Lung (tissue), 12 donors: ENCODE measurements around the gene CCNL2. TPM values are rescaled to one million over a fixed set of nuclear protein-coding genes. Genes with fewer than 3 reads are reported as not detected.
A peak's percentile ranks its signal among the peaks of the same experiment; 100 is the strongest.

Source experiments
- ATAC-seq: fragments of 200-7000 bp; cut with Tn5 transposase; one replicate; pipeline ENCODE4 v1.9.1; 2020; ENCODE audit warnings: moderate number of reproducible peaks; ENCODE audit not compliant: insufficient read depth, low FRiP score
- DNase-seq, 3 donors: peaks; one replicate each; pipeline ENCODE4 v3.0.0-alpha.2; 2013 to 2017
- H3K27ac ChIP-seq, 2 donors: one replicate each; pipeline ENCODE4 v1.5.1; 2013; ENCODE audit warnings: mild to moderate bottlenecking in 2 of 2, moderate library complexity in 2 of 2, control low read depth in 1 of 2, inconsistent platforms in 1 of 2, low read depth in 1 of 2, low read length in 1 of 2
- H3K27me3 ChIP-seq, 3 donors: one replicate each; pipeline ENCODE4 v1.5.1; 2013; ENCODE audit warnings: low read length in 2 of 3; ENCODE audit not compliant: control insufficient read depth in 3 of 3, insufficient read depth in 3 of 3
- H3K36me3 ChIP-seq, 4 donors: one replicate each; pipeline ENCODE4 v1.5.1; 2013; ENCODE audit warnings: low read length in 4 of 4, mild to moderate bottlenecking in 1 of 4, moderate library complexity in 1 of 4; ENCODE audit not compliant: control insufficient read depth in 4 of 4, insufficient read depth in 4 of 4
- H3K4me1 ChIP-seq, 5 donors: one replicate each; pipeline ENCODE4 v1.5.1; 2013; ENCODE audit warnings: low read length in 5 of 5, mild to moderate bottlenecking in 2 of 5, moderate library complexity in 1 of 5; ENCODE audit not compliant: control insufficient read depth in 5 of 5, insufficient read depth in 5 of 5
- H3K4me3 ChIP-seq: one replicate; pipeline ENCODE4 v1.5.1; 2013; ENCODE audit warnings: mild to moderate bottlenecking, control low read depth, moderate library complexity
- H3K9ac ChIP-seq, 2 donors: one replicate each; pipeline ENCODE4 v1.5.1; 2013; ENCODE audit warnings: low read length in 2 of 2, control low read depth in 1 of 2; ENCODE audit not compliant: insufficient read depth in 1 of 2
- H3K9me3 ChIP-seq, 4 donors: one replicate each; pipeline ENCODE4 v1.5.1; 2013; ENCODE audit warnings: low read length in 3 of 4, mild to moderate bottlenecking in 1 of 4, moderate library complexity in 1 of 4; ENCODE audit not compliant: control insufficient read depth in 4 of 4, insufficient read depth in 3 of 4
- WGBS, 2 donors: extraction: QIAGEN DNeasy Blood & Tissue Kit; methylation state at CpG; one replicate each; pipeline ENCODE4 v1.1.7; 2013; 5-methylcytosine and 5-hydroxymethylcytosine counted together
- polyA plus RNA-seq, 2 donors: library from polyadenylated mRNA; stranded (reverse); fragments of 200-250 nt; gene quantifications; one replicate each; pipeline ENCODE4 v1.2.1, GENCODE V29; 2013
- total RNA-seq, 2 donors: library from RNA; depleted of rRNA in 1 of 2; stranded (reverse); fragments of >200 nt in 1 of 2; gene quantifications; one replicate each; pipeline ENCODE4 v1.2.1, GENCODE V29; 2014 to 2021
- TF ChIP-seq, protein P1 (sequence below): IDR thresholded peaks from 2 replicates; pipeline ENCODE4 v1.5.1; 2012; ENCODE audit warnings: mild to moderate bottlenecking; ENCODE audit errors: control extremely low read depth, extremely low read depth
- donor health status: control.
- donor health status: control.
- donor health status: Bipolar disorder and iron deficiency.
- donor health status: healthy.
- donor health status: DM: yes; HTN: yes; CAD: no.

The CCNL2 gene
- total and polyA plus RNA-seq, 4 donors: 97.9 to 385 (median 193) TPM

DNA sequence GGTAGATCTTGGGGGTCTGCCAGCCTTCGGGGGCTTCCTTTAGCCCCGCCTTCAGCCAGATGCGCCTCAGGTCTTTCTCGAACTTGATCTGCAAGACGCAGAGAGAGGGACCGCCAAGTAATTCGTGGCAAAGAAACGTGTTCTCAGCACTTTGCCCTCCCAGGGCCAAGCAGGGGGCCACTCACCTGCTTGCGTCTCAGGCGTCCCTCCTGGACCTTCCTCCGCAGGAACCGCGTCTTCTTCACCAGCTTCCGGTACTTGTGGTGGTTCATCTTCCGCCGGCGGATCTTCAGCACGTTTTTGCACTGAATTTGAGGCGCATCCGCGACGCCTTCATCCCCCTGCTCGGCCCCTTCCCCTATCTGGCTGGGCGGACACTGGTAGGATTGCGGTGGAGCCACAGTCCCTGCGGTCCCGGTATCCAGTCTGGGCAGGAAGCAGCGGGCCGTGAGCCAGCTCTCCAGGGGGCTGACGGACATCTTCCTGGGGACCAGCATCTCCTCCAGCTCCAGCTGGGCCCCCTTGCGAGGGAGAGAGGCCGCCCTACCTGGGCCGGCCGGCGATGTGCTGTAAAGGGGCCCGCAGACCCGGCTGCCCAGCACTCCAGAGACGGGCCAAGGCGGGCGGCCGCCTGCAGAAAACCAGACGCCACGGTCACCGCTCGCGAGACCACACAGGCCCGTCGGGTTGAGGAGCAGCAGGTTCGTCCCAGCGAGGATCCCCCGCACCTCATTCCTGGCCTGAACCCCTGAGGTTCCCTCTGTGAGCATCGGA, 25.1 kb downstream of the CCNL2 start:
- H3K9me3 ChIP-seq: no peaks in the 10 kb centered on the region
- TF ChIP-seq, protein P1, sequence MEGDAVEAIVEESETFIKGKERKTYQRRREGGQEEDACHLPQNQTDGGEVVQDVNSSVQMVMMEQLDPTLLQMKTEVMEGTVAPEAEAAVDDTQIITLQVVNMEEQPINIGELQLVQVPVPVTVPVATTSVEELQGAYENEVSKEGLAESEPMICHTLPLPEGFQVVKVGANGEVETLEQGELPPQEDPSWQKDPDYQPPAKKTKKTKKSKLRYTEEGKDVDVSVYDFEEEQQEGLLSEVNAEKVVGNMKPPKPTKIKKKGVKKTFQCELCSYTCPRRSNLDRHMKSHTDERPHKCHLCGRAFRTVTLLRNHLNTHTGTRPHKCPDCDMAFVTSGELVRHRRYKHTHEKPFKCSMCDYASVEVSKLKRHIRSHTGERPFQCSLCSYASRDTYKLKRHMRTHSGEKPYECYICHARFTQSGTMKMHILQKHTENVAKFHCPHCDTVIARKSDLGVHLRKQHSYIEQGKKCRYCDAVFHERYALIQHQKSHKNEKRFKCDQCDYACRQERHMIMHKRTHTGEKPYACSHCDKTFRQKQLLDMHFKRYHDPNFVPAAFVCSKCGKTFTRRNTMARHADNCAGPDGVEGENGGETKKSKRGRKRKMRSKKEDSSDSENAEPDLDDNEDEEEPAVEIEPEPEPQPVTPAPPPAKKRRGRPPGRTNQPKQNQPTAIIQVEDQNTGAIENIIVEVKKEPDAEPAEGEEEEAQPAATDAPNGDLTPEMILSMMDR: no peak
- H3K4me1 ChIP-seq: peaks cover 0 to 17% (median 7%) of the 10 kb centered on the region in 5 donors
- H3K27me3 ChIP-seq: no peaks in the 10 kb centered on the region
- H3K9ac ChIP-seq: peak overlapping the region in 1 of 2 donors; percentile 42
- DNase-seq (no peak), ATAC-seq (no peak)
- peaks cover 0 to 7% (median 0%) of the 10 kb centered on the region in 4 donors for H3K36me3 ChIP-seq
- WGBS, 2 donors: 53 to 57% methylated on average over 52 of the region's 52 CpGs
- peak overlapping the region; percentile 84 for H3K4me3 ChIP-seq
- H3K27ac ChIP-seq: peak overlapping the region in 1 of 2 donors; percentile 91

DNA sequence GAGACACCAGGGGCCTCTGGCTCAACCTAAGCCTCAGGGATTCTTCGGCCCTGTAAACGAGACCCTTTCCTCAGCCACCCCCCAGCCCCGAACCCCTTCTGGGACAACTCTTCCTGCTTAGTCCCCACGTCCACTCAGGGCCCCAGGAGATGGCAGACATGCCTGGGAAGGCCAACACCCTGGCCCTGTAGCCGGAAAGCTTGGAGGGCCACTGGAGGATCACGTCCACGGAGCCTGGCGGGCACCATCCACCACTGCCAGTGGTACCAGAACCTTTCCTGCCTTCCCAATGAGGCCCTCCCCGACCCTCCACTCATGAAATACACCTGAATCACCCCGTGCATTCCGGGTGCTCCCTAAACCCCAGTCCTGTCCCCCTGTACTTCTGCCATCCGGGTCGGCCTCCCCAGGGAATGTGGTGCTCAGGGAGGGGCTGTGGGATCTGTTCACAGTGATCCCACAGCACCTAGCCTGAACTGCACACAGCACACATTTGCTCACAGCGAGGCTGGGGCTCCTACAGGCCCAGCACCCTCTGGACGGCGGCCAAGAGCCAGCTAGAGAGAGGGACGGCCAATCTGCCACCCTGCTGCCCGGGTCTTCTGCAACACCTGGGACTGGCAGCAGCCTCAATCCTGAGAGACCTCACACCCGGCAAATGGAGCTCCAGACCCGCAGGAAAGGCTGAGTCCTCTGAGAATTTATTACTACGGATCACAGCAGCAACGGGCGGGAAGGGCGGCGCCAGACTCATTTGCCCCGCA, 25.9 kb downstream of the CCNL2 start:
- Histone ChIP-seq H3K4me1 (peaks cover 0 to 17% (median 7%) of the 10 kb centered on the region in 5 donors), H3K4me3 (no peak overlapping the region), H3K27me3 (no peaks in the 10 kb centered on the region), H3K9ac (no peak overlapping the region), H3K36me3 (peaks cover 0 to 7% (median 0%) of the 10 kb centered on the region in 4 donors), H3K27ac (no peak overlapping the region), H3K9me3 (no peaks in the 10 kb centered on the region)
- ATAC-seq: no peak
- DNase-seq: no peak
- TF ChIP-seq, protein P1: no peak
- WGBS, 2 donors: 89 to 95% methylated on average over 26 of the region's 26 CpGs

DNA sequence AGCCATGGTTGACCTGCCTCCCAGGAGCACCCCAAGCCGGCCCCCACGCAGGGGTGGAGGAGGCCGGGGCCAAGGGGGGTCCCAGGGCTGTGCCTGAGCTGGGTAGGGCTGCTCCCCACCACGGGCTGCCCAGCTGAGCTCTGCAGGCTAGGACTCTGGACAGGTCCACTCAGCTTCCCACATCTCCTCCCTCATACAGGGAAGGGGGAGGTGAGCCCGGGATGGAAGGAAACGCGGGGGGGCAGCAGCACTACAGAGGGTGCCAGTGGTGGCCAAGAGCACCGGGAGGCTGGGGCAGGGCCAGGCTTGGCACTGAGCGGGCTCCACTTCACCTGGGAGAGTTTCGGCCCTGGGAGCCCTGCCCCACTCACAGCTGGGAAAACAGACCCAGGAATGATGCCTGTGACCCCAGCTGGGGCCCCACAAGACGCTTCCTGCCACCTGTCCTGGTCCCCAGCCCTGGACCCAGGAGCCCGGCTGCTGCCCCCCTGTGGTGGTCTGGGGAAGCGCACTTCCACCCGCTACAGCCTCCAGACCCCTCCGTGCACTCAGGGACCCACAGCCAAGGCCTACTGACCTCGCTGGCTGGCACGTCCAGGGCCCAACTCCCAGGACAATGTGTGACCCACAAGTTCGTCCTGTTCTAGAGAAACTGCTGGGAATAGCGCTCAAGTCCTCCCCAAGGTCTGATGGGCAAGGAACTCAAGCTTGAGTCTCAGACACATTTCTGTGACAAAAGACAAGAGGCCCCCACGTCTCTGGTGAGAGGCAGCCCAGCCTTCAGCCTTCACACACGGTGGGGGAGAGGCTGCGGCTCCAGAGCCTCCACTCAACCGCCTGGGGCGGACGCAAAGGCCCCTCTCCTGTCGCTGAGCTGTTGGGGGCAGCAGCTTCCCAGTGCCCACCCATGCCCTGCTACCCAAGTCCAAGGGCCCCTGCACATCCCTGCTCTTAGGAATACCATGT, 27.1 kb downstream of the CCNL2 start:
- TF ChIP-seq, protein P1: peak; percentile 59
- Histone ChIP-seq H3K4me1 (peaks cover 0 to 17% (median 7%) of the 10 kb centered on the region in 5 donors), H3K9ac (no peak overlapping the region), H3K9me3 (no peaks in the 10 kb centered on the region), H3K36me3 (peaks cover 0 to 7% (median 0%) of the 10 kb centered on the region in 4 donors), H3K27me3 (no peaks in the 10 kb centered on the region), H3K4me3 (no peak overlapping the region), H3K27ac (peak overlapping the region in 1 of 2 donors; percentile 6)
- peak; percentile 47 to 66 (median 47) for DNase-seq
- WGBS, 2 donors: 30 to 33% methylated on average over 26 of the region's 26 CpGs
- ATAC-seq: peak; percentile 45
